OCI-LY3 (cell line): ENCODE data around the gene MACROD2.

ENCODE experiments used
- EZH2phosphoT487 ChIP-seq: fragments of 200-600 bp; shearing (Covaris generic); IDR thresholded peaks from 2 replicates; pipeline ENCODE4 v1.6.1; 2018; ENCODE audit warnings: antibody characterized with exemption, mixed run types, low read depth
- TF ChIP-seq, protein P1 (sequence below): fragments of 200-600, 300-600 bp; sonication (generic); IDR thresholded peaks from 2 replicates; pipeline ENCODE4 v1.5.1; 2014; ENCODE audit warnings: antibody characterized with exemption, low read length, low read depth

- TF ChIP-seq, protein P1, sequence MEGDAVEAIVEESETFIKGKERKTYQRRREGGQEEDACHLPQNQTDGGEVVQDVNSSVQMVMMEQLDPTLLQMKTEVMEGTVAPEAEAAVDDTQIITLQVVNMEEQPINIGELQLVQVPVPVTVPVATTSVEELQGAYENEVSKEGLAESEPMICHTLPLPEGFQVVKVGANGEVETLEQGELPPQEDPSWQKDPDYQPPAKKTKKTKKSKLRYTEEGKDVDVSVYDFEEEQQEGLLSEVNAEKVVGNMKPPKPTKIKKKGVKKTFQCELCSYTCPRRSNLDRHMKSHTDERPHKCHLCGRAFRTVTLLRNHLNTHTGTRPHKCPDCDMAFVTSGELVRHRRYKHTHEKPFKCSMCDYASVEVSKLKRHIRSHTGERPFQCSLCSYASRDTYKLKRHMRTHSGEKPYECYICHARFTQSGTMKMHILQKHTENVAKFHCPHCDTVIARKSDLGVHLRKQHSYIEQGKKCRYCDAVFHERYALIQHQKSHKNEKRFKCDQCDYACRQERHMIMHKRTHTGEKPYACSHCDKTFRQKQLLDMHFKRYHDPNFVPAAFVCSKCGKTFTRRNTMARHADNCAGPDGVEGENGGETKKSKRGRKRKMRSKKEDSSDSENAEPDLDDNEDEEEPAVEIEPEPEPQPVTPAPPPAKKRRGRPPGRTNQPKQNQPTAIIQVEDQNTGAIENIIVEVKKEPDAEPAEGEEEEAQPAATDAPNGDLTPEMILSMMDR: no peak
- no peak for TF ChIP-seq EZH2phosphoT487
Measured at GRCh38 chr20:14219801-14220461, 224.6 kb downstream of the MACROD2 start.
